HepG2 (cell line): Measurements from ENCODE around the gene SIRPB2. TPM values are rescaled to one million over a fixed set of nuclear protein-coding genes. Genes with fewer than 3 reads are reported as not detected.

Experiments used
- AGO1 ChIP-seq: fragments of 200-400 bp; formaldehyde crosslinking; IDR thresholded peaks from 2 replicates; pipeline ENCODE4 v1.6.1; 2017; ENCODE audit warnings: mild to moderate bottlenecking, low read depth, low read length, moderate library complexity; ENCODE audit not compliant: poor library complexity, severe bottlenecking
- CREB1 ChIP-seq, 2 experiments: fragments of 450-650 bp in 1 of 2; IDR thresholded peaks; 2 replicates each; pipeline ENCODE4 v1.6.1; 2016 to 2017; ENCODE audit warnings: control low read depth in 1 of 2, mild to moderate bottlenecking in 1 of 2, missing compliant biosample characterization in 1 of 2, missing genetic modification characterization in 1 of 2
- DMTF1 ChIP-seq: sonication (generic); formaldehyde crosslinking; IDR thresholded peaks from 2 replicates; pipeline ENCODE4 v1.4.0; 2020; ENCODE audit warnings: mild to moderate bottlenecking, missing genetic modification reagents
- KAT8 ChIP-seq: IDR thresholded peaks from 2 replicates; pipeline ENCODE4 v1.6.1; 2016; ENCODE audit warnings: missing genetic modification reagents, missing compliant biosample characterization
- MIXL1 ChIP-seq: IDR thresholded peaks from 2 replicates; pipeline ENCODE4 v1.6.1; 2016
- NFIC ChIP-seq: IDR thresholded peaks from 2 replicates; pipeline ENCODE4 v1.6.1; 2012; ENCODE audit warnings: mild to moderate bottlenecking, low read length, inconsistent platforms
- PLSCR1 ChIP-seq: sonication (generic); formaldehyde crosslinking; IDR thresholded peaks from 2 replicates; pipeline ENCODE4 v1.5.0; 2020; ENCODE audit warnings: missing genetic modification reagents, mild to moderate bottlenecking, borderline replicate concordance
- STAT6 ChIP-seq: sonication (generic); formaldehyde crosslinking; IDR thresholded peaks from 2 replicates; pipeline ENCODE4 v1.4.0; 2020; ENCODE audit warnings: missing genetic modification reagents, mild to moderate bottlenecking, borderline replicate concordance
- SYNCRIP ChIP-seq: fragments of 200-400 bp; formaldehyde crosslinking; IDR thresholded peaks from 2 replicates; pipeline ENCODE4 v1.6.1; 2018; ENCODE audit warnings: mild to moderate bottlenecking, low read depth, low read length; ENCODE audit not compliant: insufficient read depth
- ZEB1 ChIP-seq: IDR thresholded peaks from 2 replicates; pipeline ENCODE4 v1.6.1; 2012; ENCODE audit warnings: mild to moderate bottlenecking, low read depth, inconsistent platforms; ENCODE audit not compliant: insufficient replicate concordance
- ZNF142 ChIP-seq: sonication (generic); formaldehyde crosslinking; IDR thresholded peaks from 2 replicates; pipeline ENCODE4 v1.4.0; 2020; ENCODE audit warnings: missing genetic modification reagents
- ZNF160 ChIP-seq: sonication (generic); formaldehyde crosslinking; IDR thresholded peaks from 2 replicates; pipeline ENCODE4 v1.8.0; 2022; ENCODE audit warnings: mild to moderate bottlenecking, inconsistent platforms, missing genetic modification reagents
- ZNF451 ChIP-seq: sonication (generic); formaldehyde crosslinking; IDR thresholded peaks from 2 replicates; pipeline ENCODE4 v1.5.0; 2020; ENCODE audit warnings: mild to moderate bottlenecking, missing genetic modification reagents
- ZNF577 ChIP-seq: sonication (generic); formaldehyde crosslinking; IDR thresholded peaks from 2 replicates; pipeline ENCODE4 v1.4.0; 2020; ENCODE audit warnings: mild to moderate bottlenecking, low read depth, missing genetic modification reagents, borderline replicate concordance
- polyA plus RNA-seq, 8 experiments: library from polyadenylated mRNA; depleted of rRNA in 3 of 8; stranded (reverse) in 7 of 8; unstranded in 1 of 8; fragments of >200 nt; fragmentation: Illumina TruSeq in 4 of 8; extraction: Trizol in 4 of 8; gene quantifications; 2 replicates each; pipeline versions ENCODE4 v1.2.1 to v1.2.3, GENCODE V29; 2011 to 2016; ENCODE audit warnings: low read depth in 4 of 8, missing spikeins in 1 of 8, mixed read lengths in 1 of 8; ENCODE audit not compliant: insufficient read depth in 1 of 8
- total RNA-seq, 5 experiments: library from RNA; depleted of rRNA; stranded (reverse); fragments of >200 nt; fragmentation: Illumina TruSeq; extraction: Trizol; gene quantifications; 2 replicates each; pipeline ENCODE4 v1.2.3, GENCODE V29; 2016; ENCODE audit warnings: low read depth in 1 of 5

Gene SIRPB2
- total and polyA plus RNA-seq, 2 of the 13 experiments (the other 11 are each of a cell fraction or from before 2014, with no cell fraction given), result not detected

DNA sequence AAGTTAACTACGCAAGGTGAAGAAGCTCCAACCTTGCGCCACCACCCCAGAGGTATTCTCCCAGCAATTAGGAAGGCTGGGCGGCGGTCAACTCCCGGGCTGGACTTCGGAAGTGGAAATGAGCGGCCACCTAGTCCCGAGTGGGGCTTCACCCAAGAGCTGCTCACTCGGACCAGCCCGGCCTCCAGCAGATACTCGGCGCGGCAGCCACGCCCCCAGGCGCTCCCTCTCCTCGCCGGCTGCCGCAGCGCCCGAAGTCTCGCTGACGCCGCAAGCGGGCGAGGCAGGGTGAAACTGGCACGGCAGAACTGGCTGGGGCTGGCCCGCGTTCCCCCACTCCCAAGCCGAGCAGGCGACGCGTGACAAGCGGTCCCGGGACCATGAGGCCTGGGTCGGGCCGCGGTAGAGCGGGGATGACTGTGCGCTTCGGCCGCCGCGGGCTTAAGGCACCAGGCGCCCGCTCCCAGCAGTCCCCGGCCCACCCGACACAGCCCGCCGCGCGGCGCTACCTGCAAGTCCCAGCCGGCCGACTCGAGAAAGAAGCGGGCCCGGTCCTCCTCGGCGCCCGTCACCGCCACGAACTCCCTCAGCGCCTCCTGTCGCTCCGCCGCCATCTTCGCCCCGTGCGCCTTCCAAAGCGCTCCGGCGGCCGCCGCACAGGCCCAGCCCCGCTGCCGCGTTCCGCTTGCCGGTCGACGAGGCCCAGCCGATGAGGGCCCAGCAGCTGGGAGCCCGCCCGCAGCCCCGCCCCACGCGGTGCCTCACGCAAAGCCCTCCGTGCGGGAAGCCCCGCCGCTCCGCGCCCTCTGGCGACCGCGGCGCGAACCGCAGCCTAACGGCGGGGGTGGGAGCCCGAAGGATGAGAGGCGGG, 24.8 kb downstream of the SIRPB2 start, which contains the start of gene NSFL1C (continued):
- TF ChIP-seq DMTF1 (CRISPR knock-in tag) (peak; percentile 44; the same call in 1 of the 2 replicates), NFIC (no peak), AGO1 (peak; percentile 96), KAT8 (CRISPR knock-in tag) (peak; percentile 96), PLSCR1 (CRISPR knock-in tag) (no peak), STAT6 (CRISPR knock-in tag) (peak; percentile 76; the same call in 1 of the 2 replicates), SYNCRIP (no peak), ZNF451 (CRISPR knock-in tag) (no peak; the same call in 1 of the 2 replicates), CREB1 (IDR thresholded peaks at IDR 0.05) (peak; percentile 72; the same call in 1 of the 2 replicates), CREB1 (CRISPR knock-in tag; IDR thresholded peaks at IDR 0.05) (no peak), ZEB1 (no peak), ZNF142 (CRISPR knock-in tag) (peak; percentile 98), MIXL1 (CRISPR knock-in tag) (peak; percentile 85), ZNF577 (CRISPR knock-in tag) (no peak), ZNF160 (CRISPR knock-in tag) (peak; percentile 98)
